ENCODE data around the gene TIGD4.

DNA sequence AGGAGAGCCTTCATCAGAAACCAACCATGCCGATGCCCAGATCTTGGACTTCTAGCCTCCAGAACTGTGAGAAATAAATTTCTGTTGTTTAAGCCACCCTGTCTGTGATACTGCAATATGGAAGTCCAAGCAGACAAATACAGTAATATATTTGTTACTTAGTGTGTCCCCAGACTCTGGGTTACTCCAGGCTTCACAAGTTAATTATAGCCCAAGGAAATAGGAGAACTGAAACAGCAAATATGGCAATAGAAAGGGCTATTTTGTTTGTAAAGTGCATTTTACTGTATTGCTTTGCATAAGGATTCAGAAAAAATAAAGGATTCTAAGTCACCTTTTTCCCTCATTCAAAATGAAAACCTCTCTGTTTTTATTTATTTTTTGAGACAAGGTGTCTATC is 15.7 kb downstream of the TIGD4 start:
- TF ChIP-seq, protein P1, sequence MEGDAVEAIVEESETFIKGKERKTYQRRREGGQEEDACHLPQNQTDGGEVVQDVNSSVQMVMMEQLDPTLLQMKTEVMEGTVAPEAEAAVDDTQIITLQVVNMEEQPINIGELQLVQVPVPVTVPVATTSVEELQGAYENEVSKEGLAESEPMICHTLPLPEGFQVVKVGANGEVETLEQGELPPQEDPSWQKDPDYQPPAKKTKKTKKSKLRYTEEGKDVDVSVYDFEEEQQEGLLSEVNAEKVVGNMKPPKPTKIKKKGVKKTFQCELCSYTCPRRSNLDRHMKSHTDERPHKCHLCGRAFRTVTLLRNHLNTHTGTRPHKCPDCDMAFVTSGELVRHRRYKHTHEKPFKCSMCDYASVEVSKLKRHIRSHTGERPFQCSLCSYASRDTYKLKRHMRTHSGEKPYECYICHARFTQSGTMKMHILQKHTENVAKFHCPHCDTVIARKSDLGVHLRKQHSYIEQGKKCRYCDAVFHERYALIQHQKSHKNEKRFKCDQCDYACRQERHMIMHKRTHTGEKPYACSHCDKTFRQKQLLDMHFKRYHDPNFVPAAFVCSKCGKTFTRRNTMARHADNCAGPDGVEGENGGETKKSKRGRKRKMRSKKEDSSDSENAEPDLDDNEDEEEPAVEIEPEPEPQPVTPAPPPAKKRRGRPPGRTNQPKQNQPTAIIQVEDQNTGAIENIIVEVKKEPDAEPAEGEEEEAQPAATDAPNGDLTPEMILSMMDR (IDR thresholded peaks at IDR 0.05), result no peak
- no peak for TF ChIP-seq POLR2A (IDR thresholded peaks at IDR 0.05)

Data from uterus (tissue), 2 donors.